Endothelial cell of umbilical vein (primary cell): ENCODE data around the gene CYTH1.

Experiments used
- CTCF ChIP-seq, 2 donors: IDR thresholded peaks; 1 replicate in 1 of 2; 2 replicates in 1 of 2; pipeline ENCODE4 v1.5.1; 2011; ENCODE audit warnings: low read length in 2 of 2, mild to moderate bottlenecking in 2 of 2, moderate library complexity in 2 of 2, control low read depth in 1 of 2, inconsistent platforms in 1 of 2, low read depth in 1 of 2; ENCODE audit not compliant: insufficient read depth in 1 of 2; ENCODE audit errors: extremely low read depth in 1 of 2
- EZH2 ChIP-seq: IDR thresholded peaks from 2 replicates; pipeline ENCODE4 v1.6.1; 2012; ENCODE audit warnings: borderline replicate concordance, low read depth, mild to moderate bottlenecking, moderate library complexity, low read length, inconsistent platforms; ENCODE audit not compliant: severe bottlenecking
- FOS ChIP-seq: IDR thresholded peaks from 2 replicates; pipeline ENCODE4 v1.6.1; 2011; ENCODE audit warnings: mild to moderate bottlenecking, low read length, moderate library complexity, borderline replicate concordance; ENCODE audit not compliant: insufficient read depth
- GATA2 ChIP-seq: IDR thresholded peaks from 2 replicates; pipeline ENCODE4 v1.7.0; 2011; ENCODE audit warnings: low read depth, mild to moderate bottlenecking, moderate library complexity, mixed read lengths, low read length; ENCODE audit not compliant: insufficient read length, insufficient read depth
- JUN ChIP-seq: IDR thresholded peaks from 2 replicates; pipeline ENCODE4 v1.6.1; 2011; ENCODE audit warnings: borderline replicate concordance, low read depth; ENCODE audit not compliant: insufficient read length, insufficient read depth
- POLR2A ChIP-seq: IDR thresholded peaks from 2 replicates; pipeline ENCODE4 v1.6.1; 2012; ENCODE audit warnings: low read depth, mild to moderate bottlenecking, control low read depth, low read length
- POLR2AphosphoS5 ChIP-seq: IDR thresholded peaks from 2 replicates; pipeline ENCODE4 v1.6.1; 2012; ENCODE audit warnings: low read depth, mild to moderate bottlenecking, control low read depth, low read length, moderate library complexity; ENCODE audit not compliant: insufficient read depth
- TF ChIP-seq, protein P1 (sequence below): IDR thresholded peaks from 2 replicates; pipeline ENCODE4 v1.6.1; 2011; ENCODE audit not compliant: insufficient read depth, insufficient read length

GRCh38 chr17:78689029-78689428, 93.0 kb downstream of the CYTH1 start:
- no peak for TF ChIP-seq POLR2A
- no peak for TF ChIP-seq CTCF (IDR thresholded peaks at IDR 0.05; ENCODE audit: extremely low read depth in 1 of 2, insufficient read depth in 1 of 2, low read depth in 1 of 2, low read length in 2 of 2)
- no peak for TF ChIP-seq EZH2
- no peak for TF ChIP-seq JUN
- TF ChIP-seq POLR2AphosphoS5 = no peak
- TF ChIP-seq GATA2 = no peak
- TF ChIP-seq, protein P1, sequence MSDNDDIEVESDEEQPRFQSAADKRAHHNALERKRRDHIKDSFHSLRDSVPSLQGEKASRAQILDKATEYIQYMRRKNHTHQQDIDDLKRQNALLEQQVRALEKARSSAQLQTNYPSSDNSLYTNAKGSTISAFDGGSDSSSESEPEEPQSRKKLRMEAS = no peak
- no peak for TF ChIP-seq FOS
